Gastrocnemius medialis (tissue), 4 donors: ENCODE measurements around the gene SH3BP2.

Experiments used
- POLR2A ChIP-seq, 2 donors: fragments of 450-650 bp; IDR thresholded peaks; one replicate each; pipeline ENCODE4 v1.6.1; 2017; ENCODE audit warnings: antibody characterized with exemption in 2 of 2, mild to moderate bottlenecking in 2 of 2, moderate library complexity in 2 of 2
- TF ChIP-seq, protein P1 (sequence below), 5 experiments: fragments of 450-650 bp in 3 of 5; fragments of 200-600 bp in 2 of 5; sonication (generic) in 2 of 5; IDR thresholded peaks in 4 of 5; conservative IDR thresholded peaks in 1 of 5; 1 replicate in 4 of 5; 2 replicates in 1 of 5; pipeline ENCODE4 v1.5.1; 2016 to 2019; ENCODE audit warnings: antibody characterized with exemption in 5 of 5, mild to moderate bottlenecking in 3 of 5, moderate library complexity in 3 of 5

DNA sequence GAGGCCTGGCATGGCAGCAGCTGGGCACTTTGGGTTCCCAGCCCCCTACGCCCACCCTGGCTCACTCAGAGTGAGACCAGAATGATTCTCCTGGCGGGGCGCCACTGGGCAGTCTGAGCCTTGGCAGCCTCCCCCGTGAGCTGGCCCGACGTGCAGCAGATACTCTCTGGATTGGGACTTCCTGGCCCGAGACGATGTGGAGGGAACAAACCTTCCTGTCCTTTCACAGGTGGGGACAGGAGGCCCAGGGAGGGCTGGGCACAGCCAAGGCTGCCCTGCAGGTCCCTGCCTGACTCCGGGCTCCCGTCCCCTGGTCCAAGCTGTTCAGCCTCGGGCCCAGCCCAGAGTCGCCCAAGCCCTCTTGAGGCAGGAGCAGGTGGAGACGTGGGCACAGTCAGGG lies 32.9 kb downstream of the SH3BP2 start:
- TF ChIP-seq, protein P1, sequence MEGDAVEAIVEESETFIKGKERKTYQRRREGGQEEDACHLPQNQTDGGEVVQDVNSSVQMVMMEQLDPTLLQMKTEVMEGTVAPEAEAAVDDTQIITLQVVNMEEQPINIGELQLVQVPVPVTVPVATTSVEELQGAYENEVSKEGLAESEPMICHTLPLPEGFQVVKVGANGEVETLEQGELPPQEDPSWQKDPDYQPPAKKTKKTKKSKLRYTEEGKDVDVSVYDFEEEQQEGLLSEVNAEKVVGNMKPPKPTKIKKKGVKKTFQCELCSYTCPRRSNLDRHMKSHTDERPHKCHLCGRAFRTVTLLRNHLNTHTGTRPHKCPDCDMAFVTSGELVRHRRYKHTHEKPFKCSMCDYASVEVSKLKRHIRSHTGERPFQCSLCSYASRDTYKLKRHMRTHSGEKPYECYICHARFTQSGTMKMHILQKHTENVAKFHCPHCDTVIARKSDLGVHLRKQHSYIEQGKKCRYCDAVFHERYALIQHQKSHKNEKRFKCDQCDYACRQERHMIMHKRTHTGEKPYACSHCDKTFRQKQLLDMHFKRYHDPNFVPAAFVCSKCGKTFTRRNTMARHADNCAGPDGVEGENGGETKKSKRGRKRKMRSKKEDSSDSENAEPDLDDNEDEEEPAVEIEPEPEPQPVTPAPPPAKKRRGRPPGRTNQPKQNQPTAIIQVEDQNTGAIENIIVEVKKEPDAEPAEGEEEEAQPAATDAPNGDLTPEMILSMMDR (IDR thresholded peaks at IDR 0.05 in 4 of 5, conservative IDR thresholded peaks at IDR 0.05 in 1 of 5): no peak
- TF ChIP-seq POLR2A (IDR thresholded peaks at IDR 0.05): no peak
